Measurements from ENCODE around the gene FTO. TPM values are rescaled to one million over a fixed set of nuclear protein-coding genes. Genes with fewer than 3 reads are reported as not detected.

The FTO gene
- total RNA-seq, 1 donor from 2014 or later = 65.8 TPM

GRCh38 chr16:54026456-54026855 is 322.5 kb downstream of the FTO start:
- H3K27ac Mint-ChIP-seq = no peak overlapping the region
- no peak for ATAC-seq (ENCODE audit: low read depth)
- no peak for TF ChIP-seq CTCF (IDR thresholded peaks at IDR 0.05)
- H3K4me1 Mint-ChIP-seq = no peaks in the 10 kb centered on the region
- H3K4me3 Mint-ChIP-seq = no peak overlapping the region
- ChIA-PET POLR2A (no interaction called here), CTCF (no interaction called here)
- H3K27me3 Mint-ChIP-seq = no peaks in the 10 kb centered on the region
- intact Hi-C loops (cut with micrococcal nuclease) = no loop called here
- no peak for DNase-seq
- H3K36me3 Mint-ChIP-seq (ENCODE audit: low read depth) = peaks cover 11% of the 10 kb centered on the region
- peaks cover 9% of the 10 kb centered on the region for H3K9me3 Mint-ChIP-seq

GRCh38 chr16:54027062-54027461 is 323.1 kb downstream of the FTO start:
- Mint-ChIP-seq H3K27ac (no peak overlapping the region), H3K4me3 (no peak overlapping the region), H3K4me1 (no peaks in the 10 kb centered on the region), H3K36me3 (ENCODE audit: low read depth) (peaks cover 11% of the 10 kb centered on the region), H3K9me3 (peaks cover 8% of the 10 kb centered on the region), H3K27me3 (no peaks in the 10 kb centered on the region)
- POLR2A ChIA-PET = no interaction called here
- no peak for DNase-seq
- intact Hi-C loops (cut with micrococcal nuclease) = no loop called here
- CTCF ChIA-PET = no interaction called here
- no peak for ATAC-seq (ENCODE audit: low read depth)
- no peak for TF ChIP-seq CTCF (IDR thresholded peaks at IDR 0.05)

- H3K36me3 Mint-ChIP-seq (ENCODE audit: low read depth) = peaks cover 11% of the 10 kb centered on the region
- intact Hi-C loops (cut with micrococcal nuclease) = no loop called here
Observed at GRCh38 chr16:54027558-54027957, 323.6 kb downstream of the FTO start.

GRCh38 chr16:54027995-54028394 is 324.0 kb downstream of the FTO start:
- peaks cover 4% of the 10 kb centered on the region for H3K9me3 Mint-ChIP-seq
- H3K27me3 Mint-ChIP-seq = no peaks in the 10 kb centered on the region
- CTCF ChIA-PET = no interaction called here
- no peaks in the 10 kb centered on the region for H3K4me1 Mint-ChIP-seq
- POLR2A ChIA-PET = no interaction called here
- no peak for DNase-seq
- H3K27ac Mint-ChIP-seq = no peak overlapping the region
- H3K36me3 Mint-ChIP-seq (ENCODE audit: low read depth) = peaks cover 14% of the 10 kb centered on the region
- TF ChIP-seq CTCF (IDR thresholded peaks at IDR 0.05) = no peak
- H3K4me3 Mint-ChIP-seq = no peak overlapping the region
- intact Hi-C loops (cut with micrococcal nuclease) = no loop called here
- no peak for ATAC-seq (ENCODE audit: low read depth)

More at GRCh38 chr16:54027558-54027957, 323.6 kb downstream of the FTO start:
- no peak overlapping the region for H3K4me3 Mint-ChIP-seq
- ATAC-seq (ENCODE audit: low read depth) (no peak), DNase-seq (no peak)
- no peak for TF ChIP-seq CTCF (IDR thresholded peaks at IDR 0.05)
- H3K27me3 Mint-ChIP-seq = no peaks in the 10 kb centered on the region
- ChIA-PET CTCF (no interaction called here), POLR2A (no interaction called here)
- peaks cover 4% of the 10 kb centered on the region for H3K9me3 Mint-ChIP-seq
- no peak overlapping the region for H3K27ac Mint-ChIP-seq
- no peaks in the 10 kb centered on the region for H3K4me1 Mint-ChIP-seq

GRCh38 chr16:54030451-54030850 is 326.5 kb downstream of the FTO start:
- no peak for TF ChIP-seq CTCF (IDR thresholded peaks at IDR 0.05)
- Mint-ChIP-seq H3K4me1 (no peaks in the 10 kb centered on the region), H3K4me3 (no peak overlapping the region), H3K9me3 (peaks cover 2% of the 10 kb centered on the region), H3K27me3 (no peaks in the 10 kb centered on the region), H3K27ac (no peak overlapping the region), H3K36me3 (ENCODE audit: low read depth) (peaks cover 10% of the 10 kb centered on the region)
- CTCF ChIA-PET = no interaction called here
- intact Hi-C loops (cut with micrococcal nuclease) = no loop called here
- POLR2A ChIA-PET = no interaction called here
- no peak for DNase-seq
- no peak for ATAC-seq (ENCODE audit: low read depth)

Measured in activated B cell treated with CpG ODN at 0.5 μM for 24 hours (primary cell).